ENCODE measurements around the gene FAM171A2. TPM values are rescaled to one million over a fixed set of nuclear protein-coding genes. Genes with fewer than 3 reads are reported as not detected.

FAM171A2 gene
- total RNA-seq, 1 experiment from 2014 or later: 0.30 TPM

DNA sequence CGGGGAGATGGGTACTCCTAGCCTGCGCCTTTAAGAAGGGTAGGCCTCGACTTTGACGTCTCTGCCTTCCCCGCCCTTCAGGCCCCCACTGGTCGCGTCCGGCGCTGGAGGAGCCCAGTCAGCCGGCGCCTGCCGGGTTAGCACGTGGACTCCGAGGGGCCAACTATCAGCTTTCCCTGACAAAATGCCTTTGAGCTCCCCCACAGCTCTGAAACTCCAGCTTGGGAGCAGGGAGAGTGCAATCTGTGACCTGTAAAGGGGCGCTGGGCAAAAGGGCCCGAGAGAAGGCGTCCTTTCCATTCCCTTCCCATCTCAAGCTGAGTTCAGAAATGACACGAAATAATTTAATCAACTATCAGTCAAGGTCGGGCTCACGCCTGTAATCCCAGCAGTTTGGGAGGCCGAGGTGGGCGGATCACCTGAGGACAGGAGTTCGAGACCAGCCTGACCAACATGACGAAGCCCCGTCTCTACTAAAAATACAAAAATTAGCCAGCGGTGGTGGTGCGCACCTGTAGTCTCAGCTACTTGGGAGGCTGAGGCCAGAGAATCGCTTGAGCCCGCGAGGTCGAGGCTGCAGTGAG lies 36.7 kb downstream of the FAM171A2 start:
- Mint-ChIP-seq H3K36me3 (ENCODE audit: insufficient read depth, unreplicated experiment) (peaks cover 6% of the 10 kb centered on the region), H3K27ac (ENCODE audit: low read depth, unreplicated experiment) (peak overlapping the region; percentile 83), H3K9me3 (ENCODE audit: unreplicated experiment) (no peaks in the 10 kb centered on the region), H3K27me3 (ENCODE audit: insufficient read depth, unreplicated experiment) (no peaks in the 10 kb centered on the region), H3K4me1 (ENCODE audit: insufficient read depth, unreplicated experiment) (peaks cover 6% of the 10 kb centered on the region), H3K4me3 (ENCODE audit: unreplicated experiment) (peak overlapping the region; percentile 82)
- TF ChIP-seq, protein P1, sequence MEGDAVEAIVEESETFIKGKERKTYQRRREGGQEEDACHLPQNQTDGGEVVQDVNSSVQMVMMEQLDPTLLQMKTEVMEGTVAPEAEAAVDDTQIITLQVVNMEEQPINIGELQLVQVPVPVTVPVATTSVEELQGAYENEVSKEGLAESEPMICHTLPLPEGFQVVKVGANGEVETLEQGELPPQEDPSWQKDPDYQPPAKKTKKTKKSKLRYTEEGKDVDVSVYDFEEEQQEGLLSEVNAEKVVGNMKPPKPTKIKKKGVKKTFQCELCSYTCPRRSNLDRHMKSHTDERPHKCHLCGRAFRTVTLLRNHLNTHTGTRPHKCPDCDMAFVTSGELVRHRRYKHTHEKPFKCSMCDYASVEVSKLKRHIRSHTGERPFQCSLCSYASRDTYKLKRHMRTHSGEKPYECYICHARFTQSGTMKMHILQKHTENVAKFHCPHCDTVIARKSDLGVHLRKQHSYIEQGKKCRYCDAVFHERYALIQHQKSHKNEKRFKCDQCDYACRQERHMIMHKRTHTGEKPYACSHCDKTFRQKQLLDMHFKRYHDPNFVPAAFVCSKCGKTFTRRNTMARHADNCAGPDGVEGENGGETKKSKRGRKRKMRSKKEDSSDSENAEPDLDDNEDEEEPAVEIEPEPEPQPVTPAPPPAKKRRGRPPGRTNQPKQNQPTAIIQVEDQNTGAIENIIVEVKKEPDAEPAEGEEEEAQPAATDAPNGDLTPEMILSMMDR (IDR thresholded peaks at IDR 0.05; ENCODE audit: unreplicated experiment): no peak
- ChIA-PET CTCF (interaction anchor here (0.6 kb wide), 1 partner anchor 156 kb away, joined by 4 read pairs; no protein-coding TSS in a partner anchor), POLR2A (interaction anchor here (0.6 to 5.2 kb wide), 14 partner anchors 11 to 312 kb away, joined by 3 to 61 read pairs (median 3); partner anchors contain the start of genes GRN, TMUB2 and UBTF)
- intact Hi-C loops (cut with micrococcal nuclease): loop anchor here (1.0 to 2.0 kb wide), 2 partner anchors 18 to 127 kb away; partner anchors contain the start of gene GRN
- BruUV-seq (replicated peaks): no TSS peak
- peak; percentile 97 for DNase-seq (ENCODE audit: unreplicated experiment)

DNA sequence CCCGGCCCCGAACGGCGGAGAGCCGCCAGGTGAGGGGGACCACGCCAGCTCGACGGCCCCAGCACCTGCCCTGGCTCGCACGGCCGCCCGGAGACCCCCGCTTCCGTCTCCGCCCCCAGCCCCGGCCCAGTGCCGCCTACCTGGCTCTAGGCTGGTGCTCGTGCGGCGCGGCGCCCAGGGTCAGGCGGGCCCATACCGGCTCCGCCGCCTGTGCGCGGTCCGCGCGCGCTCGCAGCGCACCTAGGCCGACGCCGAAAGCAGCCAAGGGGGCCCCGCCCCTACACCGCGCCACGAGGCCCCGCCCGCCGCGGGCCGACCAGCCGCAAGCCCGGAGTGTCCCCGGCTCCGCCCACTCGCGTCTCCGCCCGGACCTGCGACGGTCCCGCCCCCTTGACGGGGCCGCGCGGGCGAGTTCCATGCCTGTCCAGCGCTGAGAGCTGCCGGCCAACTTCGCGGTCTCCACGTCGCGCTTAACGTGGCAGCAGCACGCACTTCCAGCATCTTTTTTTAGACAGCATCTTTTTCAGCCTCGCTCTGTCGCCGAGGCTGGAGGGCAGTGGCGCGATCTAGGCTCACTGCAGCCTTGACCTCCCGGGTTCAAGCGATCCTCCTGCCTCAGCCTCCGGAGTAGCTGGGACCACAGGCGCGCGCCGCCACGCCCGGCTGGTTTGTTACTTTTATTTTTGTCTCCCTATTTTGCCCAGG lies 38.9 kb downstream of the FAM171A2 start, which contains the start of gene SLC25A39:
SLC25A39 (minus strand) TSS at position 253 of the 705 bp plus-strand sequence. CDS start 1,261 bp downstream, outside the sequence.
- ChIA-PET POLR2A (interaction anchor here (0.7 to 5.2 kb wide), 14 partner anchors 9 to 138 kb away, joined by 3 to 61 read pairs (median 4); partner anchors contain the start of genes ATXN7L3, GRN, TMUB2 and UBTF), CTCF (interaction anchor here (1.0 to 1.8 kb wide), 3 partner anchors 21 to 108 kb away, joined by 3 to 4 read pairs (median 3); partner anchors contain the start of gene GRN)
- Mint-ChIP-seq H3K4me1 (ENCODE audit: insufficient read depth, unreplicated experiment) (no peaks in the 10 kb centered on the region), H3K27me3 (ENCODE audit: insufficient read depth, unreplicated experiment) (no peaks in the 10 kb centered on the region), H3K9me3 (ENCODE audit: unreplicated experiment) (no peaks in the 10 kb centered on the region), H3K4me3 (ENCODE audit: unreplicated experiment) (peak within 1 kb of the TSS; percentile 82), H3K36me3 (ENCODE audit: insufficient read depth, unreplicated experiment) (peaks cover 12% of the 10 kb centered on the region), H3K27ac (ENCODE audit: low read depth, unreplicated experiment) (peak within 1 kb of the TSS; percentile 93)
- TF ChIP-seq, protein P1 (IDR thresholded peaks at IDR 0.05; ENCODE audit: unreplicated experiment): no peak
- no TSS peak for BruUV-seq (replicated peaks)
- intact Hi-C loops (cut with micrococcal nuclease): loop anchor here (2.0 kb wide), 1 partner anchor 104 kb away; no protein-coding TSS in a partner anchor
- DNase-seq (ENCODE audit: unreplicated experiment): peak; percentile 89

DNA sequence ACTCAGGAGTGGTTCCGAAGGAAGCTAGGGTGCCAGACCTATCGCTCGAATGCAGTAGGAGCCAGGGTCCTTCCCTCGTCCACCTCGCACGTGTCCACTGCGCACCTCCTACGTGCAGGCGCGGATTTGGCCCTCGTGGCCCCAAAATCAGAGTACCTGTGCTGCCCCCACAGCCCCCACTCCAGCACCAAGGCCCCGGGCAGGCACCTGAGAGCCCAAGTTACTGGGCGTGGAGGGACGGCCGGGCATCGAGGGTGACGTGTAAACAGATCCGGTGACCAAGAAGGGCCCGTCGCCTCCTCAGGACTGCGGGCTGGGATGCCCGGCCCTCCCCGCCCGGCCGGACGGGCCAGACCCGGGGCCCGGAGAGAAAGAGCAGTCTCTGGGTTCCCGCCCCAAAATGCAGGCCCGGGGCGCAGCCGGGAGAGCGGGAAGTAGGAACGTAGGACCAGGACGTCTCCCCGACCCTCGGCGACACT lies 39.5 kb downstream of the FAM171A2 start:
- intact Hi-C loops (cut with micrococcal nuclease): loop anchor here (2.0 kb wide), 1 partner anchor 103 kb away; no protein-coding TSS in a partner anchor
- no peaks in the 10 kb centered on the region for H3K4me1 Mint-ChIP-seq (ENCODE audit: insufficient read depth, unreplicated experiment)
- ChIA-PET CTCF (interaction anchor here (1.0 to 1.8 kb wide), 3 partner anchors 21 to 107 kb away, joined by 3 to 4 read pairs (median 3); partner anchors contain the start of gene GRN), POLR2A (interaction anchor here (1.0 to 5.2 kb wide), 9 partner anchors 9 to 137 kb away, joined by 3 to 61 read pairs (median 5); partner anchors contain the start of genes GRN, TMUB2 and UBTF)
- H3K4me3 Mint-ChIP-seq (ENCODE audit: unreplicated experiment): peak overlapping the region; percentile 82
- no peaks in the 10 kb centered on the region for H3K9me3 Mint-ChIP-seq (ENCODE audit: unreplicated experiment)
- peaks cover 12% of the 10 kb centered on the region for H3K36me3 Mint-ChIP-seq (ENCODE audit: insufficient read depth, unreplicated experiment)
- H3K27me3 Mint-ChIP-seq (ENCODE audit: insufficient read depth, unreplicated experiment): no peaks in the 10 kb centered on the region
- DNase-seq (ENCODE audit: unreplicated experiment): no peak
- H3K27ac Mint-ChIP-seq (ENCODE audit: low read depth, unreplicated experiment): peak overlapping the region; percentile 93
- TF ChIP-seq, protein P1 (IDR thresholded peaks at IDR 0.05; ENCODE audit: unreplicated experiment): no peak
- BruUV-seq (replicated peaks): no TSS peak

All from MCF 10A (cell line).